Hepatocyte (in vitro differentiated cells): ENCODE data around the gene NFKBIA. TPM values are rescaled to one million over a fixed set of nuclear protein-coding genes. Genes with fewer than 3 reads are reported as not detected.

Experiments used
- DNase-seq: peaks from one replicate; pipeline ENCODE4 v3.0.0-alpha.2; 2016; ENCODE audit warnings: low spot score
- H2AFZ ChIP-seq: fragments of 200-600 bp; sonication (generic); 2 replicates; pipeline ENCODE4 v1.6.0; 2016; ENCODE audit warnings: antibody characterized with exemption, mild to moderate bottlenecking
- H3K27ac ChIP-seq: fragments of 200-600 bp; sonication (generic); 2 replicates; pipeline ENCODE4 v1.5.1; 2016; ENCODE audit warnings: mild to moderate bottlenecking
- H3K27me3 ChIP-seq: fragments of 200-600 bp; sonication (generic); 2 replicates; pipeline ENCODE4 v1.6.1; 2016
- H3K36me3 ChIP-seq: fragments of 200-600 bp; sonication (generic); replicated peaks from 2 replicates; pipeline ENCODE4 v1.5.1; 2016; ENCODE audit warnings: low read depth; ENCODE audit not compliant: insufficient read depth
- H3K4me1 ChIP-seq: fragments of 200-600 bp; sonication (generic); 2 replicates; pipeline ENCODE4 v1.5.1; 2016; ENCODE audit warnings: mild to moderate bottlenecking, moderate library complexity; ENCODE audit not compliant: insufficient read depth
- H3K4me2 ChIP-seq: fragments of 200-600 bp; sonication (generic); 2 replicates; pipeline ENCODE4 v1.6.0; 2016
- H3K4me3 ChIP-seq: fragments of 200-600 bp; sonication (generic); 2 replicates; pipeline ENCODE4 v1.5.1; 2016; ENCODE audit warnings: mild to moderate bottlenecking
- H3K79me2 ChIP-seq: fragments of 200-600 bp; sonication (generic); 2 replicates; pipeline ENCODE4 v1.6.0; 2017; ENCODE audit warnings: mild to moderate bottlenecking
- H3K9me2 ChIP-seq: fragments of 200-600 bp; sonication (generic); replicated peaks from 2 replicates; pipeline ENCODE4 v1.6.0; 2017; ENCODE audit warnings: mild to moderate bottlenecking; ENCODE audit not compliant: insufficient read depth
- H3K9me3 ChIP-seq: fragments of 200-600 bp; sonication (generic); 2 replicates; pipeline ENCODE4 v1.5.1; 2016; ENCODE audit warnings: low read depth, mild to moderate bottlenecking
- H4K20me1 ChIP-seq: fragments of 200-600 bp; sonication (generic); 2 replicates; pipeline ENCODE4 v1.6.0; 2016; ENCODE audit warnings: mild to moderate bottlenecking; ENCODE audit not compliant: insufficient read depth, poor library complexity, severe bottlenecking
- CTCF ChIP-seq: fragments of 200-600 bp; sonication (generic); IDR thresholded peaks from 2 replicates; pipeline ENCODE4 v1.5.1; 2016; ENCODE audit warnings: antibody characterized with exemption, mild to moderate bottlenecking; ENCODE audit not compliant: poor library complexity
- EZH2 ChIP-seq: fragments of 200-600 bp; sonication (generic); IDR thresholded peaks from 2 replicates; pipeline ENCODE4 v1.6.1; 2016; ENCODE audit warnings: antibody characterized with exemption, mild to moderate bottlenecking, borderline replicate concordance
- EZH2phosphoT487 ChIP-seq: fragments of 200-600 bp; sonication (generic); IDR thresholded peaks from one replicate; pipeline ENCODE4 v1.6.1; 2018; ENCODE audit warnings: antibody characterized with exemption, mild to moderate bottlenecking, low read depth, moderate library complexity; ENCODE audit not compliant: unreplicated experiment, severe bottlenecking
- WGBS: methylation state at CpG from one replicate; pipeline ENCODE4 v1.1.6; 2016; ENCODE audit warnings: low lambda C conversion rate; ENCODE audit errors: missing lambda C conversion rate; 5-methylcytosine and 5-hydroxymethylcytosine counted together
- polyA plus RNA-seq: library from polyadenylated mRNA; unstranded; fragments of >200 nt; fragmentation: Nextera tagmentation; extraction: Ambion mirVana; gene quantifications from 2 replicates; pipeline ENCODE4 v1.2.1, GENCODE V29; 2016
- total RNA-seq: library from RNA; depleted of rRNA; stranded (reverse); fragments of >200 nt; gene quantifications from 2 replicates; pipeline ENCODE4 v1.2.3, GENCODE V29; 2014

The NFKBIA gene
- total and polyA plus RNA-seq, 2 experiments from 2014 or later, result 252 to 345 TPM

- TF ChIP-seq CTCF (no peak), EZH2 (no peak), EZH2phosphoT487 (no peak)
- Histone ChIP-seq H3K4me3 (no peak overlapping the region), H3K27me3 (no peaks in the 10 kb centered on the region), H3K27ac (peak overlapping the region; percentile 86), H3K79me2 (no peaks in the 10 kb centered on the region), H3K9me3 (no peaks in the 10 kb centered on the region), H3K4me2 (peak overlapping the region; percentile 1), H3K9me2 (no peaks in the 10 kb centered on the region), H3K36me3 (no peaks in the 10 kb centered on the region), H4K20me1 (no peaks in the 10 kb centered on the region), H2AFZ (no peak overlapping the region), H3K4me1 (peaks cover 26% of the 10 kb centered on the region)
- peak; percentile 88 for DNase-seq
- WGBS, result 50% methylated on average over 13 of the region's 13 CpGs
Measured at GRCh38 chr14:35365130-35366055, 39.2 kb downstream of the NFKBIA start.

- H2AFZ ChIP-seq, result no peak overlapping the region
- no peaks in the 10 kb centered on the region for H3K9me2 ChIP-seq
- peaks cover 24% of the 10 kb centered on the region for H3K4me1 ChIP-seq
- H3K36me3 ChIP-seq, result no peaks in the 10 kb centered on the region
- no peak overlapping the region for H3K4me2 ChIP-seq
- H3K27me3 ChIP-seq, result no peaks in the 10 kb centered on the region
- 87% methylated on average over 25 of the region's 25 CpGs for WGBS
- H3K27ac ChIP-seq, result no peak overlapping the region
- DNase-seq, result no peak
- H3K4me3 ChIP-seq, result no peak overlapping the region
- TF ChIP-seq EZH2phosphoT487 (no peak), EZH2 (no peak), CTCF (no peak)
- H4K20me1 ChIP-seq, result no peaks in the 10 kb centered on the region
- no peaks in the 10 kb centered on the region for H3K79me2 ChIP-seq
- no peaks in the 10 kb centered on the region for H3K9me3 ChIP-seq
Measured at GRCh38 chr14:35362911-35363374, 41.6 kb downstream of the NFKBIA start.

DNA sequence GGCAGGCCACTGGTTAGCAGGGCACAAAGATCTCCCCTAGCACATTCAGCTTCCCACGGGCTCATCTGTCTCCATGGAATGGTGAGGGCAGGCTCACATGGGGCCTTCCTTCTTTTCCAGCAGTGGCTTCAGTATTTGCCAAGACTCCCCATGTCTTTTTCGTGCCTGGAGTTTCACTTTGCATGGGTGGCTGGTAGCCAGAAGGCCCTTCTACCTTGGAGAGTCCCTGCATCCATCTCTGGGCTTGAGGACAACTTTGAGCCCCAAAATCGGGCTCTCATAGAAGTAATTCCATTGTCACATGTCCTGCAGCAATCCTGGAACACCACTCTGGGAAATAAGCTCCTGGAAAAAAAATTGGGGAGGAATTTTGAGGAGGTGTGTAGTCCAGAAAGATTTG is 42.1 kb downstream of the NFKBIA start:
- H3K79me2 ChIP-seq, result no peaks in the 10 kb centered on the region
- peaks cover 19% of the 10 kb centered on the region for H3K4me1 ChIP-seq
- no peak overlapping the region for H3K4me3 ChIP-seq
- H2AFZ ChIP-seq, result no peak overlapping the region
- H3K9me3 ChIP-seq, result no peaks in the 10 kb centered on the region
- H3K36me3 ChIP-seq, result no peaks in the 10 kb centered on the region
- TF ChIP-seq CTCF (no peak), EZH2 (no peak), EZH2phosphoT487 (no peak)
- 85% methylated on average over 3 of the region's 3 CpGs for WGBS
- no peaks in the 10 kb centered on the region for H4K20me1 ChIP-seq
- H3K27me3 ChIP-seq, result no peaks in the 10 kb centered on the region
- no peaks in the 10 kb centered on the region for H3K9me2 ChIP-seq
- no peak for DNase-seq
- H3K4me2 ChIP-seq, result no peak overlapping the region
- H3K27ac ChIP-seq, result no peak overlapping the region
